HG02759 (cell line): ENCODE measurements around the gene VPS16.
"Not testable (repeated sequence)": the region's sequence is repeated elsewhere in the genome, so short reads cannot be mapped to it uniquely, and the experiment has no call there.

Source experiments
- ATAC-seq: cut with Tn5 transposase; IDR thresholded peaks from one replicate; pipeline ENCODE4 v1.9.1; 2021; ENCODE audit warnings: mild to moderate bottlenecking, moderate library complexity; ENCODE audit not compliant: unreplicated experiment

Gene VPS16

GRCh38 chr20:2892376-2892775 lies 51.8 kb downstream of the VPS16 start:
- no peak for ATAC-seq

- ATAC-seq = no peak
These were observed 53.7 kb downstream of the VPS16 start for GRCh38 chr20:2894221-2894620.

- not testable (repeated sequence) for ATAC-seq
These were observed 54.6 kb downstream of the VPS16 start for GRCh38 chr20:2895154-2895553.

GRCh38 chr20:2899243-2899642 lies 58.7 kb downstream of the VPS16 start:
- ATAC-seq = no peak

GRCh38 chr20:2900845-2901592 lies 60.5 kb downstream of the VPS16 start:
- ATAC-seq = no peak

GRCh38 chr20:2902291-2902690 lies 61.7 kb downstream of the VPS16 start:
- ATAC-seq = no peak

GRCh38 chr20:2902818-2903217 lies 62.3 kb downstream of the VPS16 start:
- ATAC-seq = no peak

GRCh38 chr20:2903686-2904085 lies 63.1 kb downstream of the VPS16 start:
- no peak for ATAC-seq

- no peak for ATAC-seq
These were observed 67.0 kb downstream of the VPS16 start for GRCh38 chr20:2907519-2907918.

- ATAC-seq = no peak
These were observed 69.4 kb downstream of the VPS16 start for GRCh38 chr20:2909953-2910352.

- no peak for ATAC-seq
These were observed 70.7 kb downstream of the VPS16 start for GRCh38 chr20:2911200-2911599.

GRCh38 chr20:2914160-2914559 lies 73.6 kb downstream of the VPS16 start:
- no peak for ATAC-seq
